GM18867 (cell line): ENCODE measurements around the gene FOXK2.
"Not testable (repeated sequence)": the region's sequence is repeated elsewhere in the genome, so short reads cannot be mapped to it uniquely, and the experiment has no call there.

Source experiments
- ATAC-seq: cut with Tn5 transposase; IDR thresholded peaks from one replicate; pipeline ENCODE4 v1.9.1; 2021; ENCODE audit warnings: mild to moderate bottlenecking, moderate library complexity; ENCODE audit not compliant: unreplicated experiment

Gene FOXK2

GRCh38 chr17:82528484-82529265, 9.1 kb downstream of the FOXK2 start:
- ATAC-seq = no peak

GRCh38 chr17:82529914-82530300, 10.4 kb downstream of the FOXK2 start:
- ATAC-seq = no peak

DNA sequence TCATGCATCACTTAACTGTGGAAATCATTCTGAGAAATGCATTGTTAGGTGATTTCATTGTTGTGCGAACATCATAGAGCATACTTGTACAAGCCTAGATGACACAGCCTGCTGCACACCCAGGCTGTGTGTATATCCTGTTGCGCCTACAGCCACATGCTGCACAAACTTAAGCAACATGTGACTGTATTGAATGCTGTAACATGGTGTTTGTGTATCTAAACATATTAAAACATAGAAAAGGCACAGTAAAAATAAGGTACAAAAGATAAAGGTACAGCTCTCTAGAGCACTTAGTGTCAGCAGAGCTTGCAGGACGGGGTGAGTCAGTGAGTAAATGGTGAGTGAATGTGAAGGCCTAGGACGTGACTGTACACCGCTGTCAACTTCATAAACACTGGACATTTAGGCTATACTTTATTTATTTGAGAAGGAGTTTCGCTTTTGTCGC, 11.9 kb downstream of the FOXK2 start:
- ATAC-seq = no peak

GRCh38 chr17:82534401-82534812, 14.9 kb downstream of the FOXK2 start:
- ATAC-seq = no peak

- ATAC-seq = no peak
Measured at GRCh38 chr17:82536512-82537201, 17.1 kb downstream of the FOXK2 start.

DNA sequence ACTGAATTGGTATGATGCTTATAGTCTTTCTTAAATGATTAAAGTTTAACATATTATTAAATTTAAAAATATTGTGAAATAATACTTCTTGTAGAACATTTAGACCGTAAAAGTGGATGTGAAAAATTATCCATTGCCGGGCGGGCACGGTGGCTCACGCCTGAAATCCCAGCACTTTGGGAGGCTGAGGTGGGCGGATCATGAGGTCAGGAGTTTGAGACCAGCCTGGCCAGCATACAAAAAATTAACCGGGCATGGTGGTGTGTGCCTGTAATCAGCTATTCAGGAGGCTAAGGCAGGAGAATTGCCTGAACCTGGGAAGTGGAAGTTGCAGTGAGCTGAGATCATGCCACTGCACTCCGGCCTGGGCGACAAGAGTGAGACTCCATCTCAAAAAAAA, 17.7 kb downstream of the FOXK2 start:
- ATAC-seq = not testable (repeated sequence)

DNA sequence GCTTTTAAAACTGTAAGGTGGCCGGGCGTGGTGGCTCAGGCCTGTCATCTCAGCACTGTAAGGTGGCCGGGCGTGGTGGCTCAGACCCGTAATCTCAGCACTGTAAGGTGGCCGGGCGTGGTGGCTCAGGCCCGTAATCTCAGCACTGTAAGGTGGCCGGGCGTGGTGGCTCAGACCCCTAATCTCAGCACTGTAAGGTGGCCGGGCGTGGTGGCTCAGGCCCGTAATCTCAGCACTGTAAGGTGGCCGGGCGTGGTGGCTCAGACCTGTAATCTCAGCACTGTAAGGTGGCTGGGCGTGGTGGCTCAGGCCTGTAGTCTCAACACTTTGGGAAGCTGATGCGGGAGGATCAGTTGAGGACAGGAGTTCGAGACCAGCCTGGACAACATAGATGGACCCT, 19.5 kb downstream of the FOXK2 start:
- not testable (repeated sequence) for ATAC-seq

- ATAC-seq = no peak
Measured at GRCh38 chr17:82542439-82542838, 22.9 kb downstream of the FOXK2 start.

DNA sequence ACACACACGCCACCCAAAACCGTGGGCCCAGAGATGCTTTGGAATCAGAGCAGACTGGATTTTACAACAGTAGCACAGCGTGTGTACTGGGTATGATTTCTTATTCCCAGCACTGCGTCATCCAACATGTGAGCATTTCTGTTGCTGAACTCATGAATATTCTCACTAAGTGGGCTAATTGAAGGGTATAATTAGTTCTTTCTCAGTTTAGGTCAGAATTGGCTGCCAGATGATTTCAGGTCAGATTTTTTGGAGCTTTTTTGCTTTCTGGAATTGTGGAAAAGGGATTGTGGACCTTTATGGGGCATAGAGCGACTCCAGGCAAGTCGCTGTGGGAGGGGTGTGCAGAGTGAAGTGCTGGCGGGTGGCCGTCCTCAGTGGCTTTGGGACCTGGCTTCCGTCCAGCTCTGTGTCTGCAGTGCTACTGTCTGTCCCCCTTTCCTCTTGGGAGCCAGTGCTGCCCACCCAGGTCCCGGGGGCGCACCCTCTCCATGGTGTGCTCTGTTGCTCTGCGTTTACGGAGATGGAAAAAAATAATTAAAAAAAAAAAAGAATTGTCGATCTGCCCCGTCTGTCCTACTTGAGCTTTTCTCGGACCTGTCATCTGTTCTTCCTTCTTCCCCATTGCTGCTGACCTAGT, 25.0 kb downstream of the FOXK2 start:
- no peak for ATAC-seq

- ATAC-seq = no peak
Measured at GRCh38 chr17:82545071-82545462, 25.5 kb downstream of the FOXK2 start.

DNA sequence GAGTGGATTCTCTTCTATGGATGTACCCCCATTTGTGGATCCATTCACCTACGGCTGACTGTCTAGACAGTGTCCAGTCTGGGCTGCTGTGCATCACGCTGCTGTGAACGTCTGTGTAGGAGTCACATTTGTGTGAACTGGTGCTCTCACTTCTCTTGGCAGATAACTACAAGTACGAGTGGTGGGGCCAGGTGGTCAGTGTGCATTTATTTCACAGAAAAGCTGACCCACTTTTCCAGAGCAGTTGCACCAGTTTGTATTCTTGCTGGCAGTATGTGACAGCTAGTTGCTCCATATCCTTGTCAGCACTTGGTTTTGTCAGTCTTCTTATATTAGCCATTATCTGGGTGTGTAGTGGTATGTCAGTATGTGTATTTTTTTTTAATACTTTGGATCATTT, 28.4 kb downstream of the FOXK2 start:
- ATAC-seq = no peak

GRCh38 chr17:82548681-82549303, 29.3 kb downstream of the FOXK2 start:
- no peak for ATAC-seq

DNA sequence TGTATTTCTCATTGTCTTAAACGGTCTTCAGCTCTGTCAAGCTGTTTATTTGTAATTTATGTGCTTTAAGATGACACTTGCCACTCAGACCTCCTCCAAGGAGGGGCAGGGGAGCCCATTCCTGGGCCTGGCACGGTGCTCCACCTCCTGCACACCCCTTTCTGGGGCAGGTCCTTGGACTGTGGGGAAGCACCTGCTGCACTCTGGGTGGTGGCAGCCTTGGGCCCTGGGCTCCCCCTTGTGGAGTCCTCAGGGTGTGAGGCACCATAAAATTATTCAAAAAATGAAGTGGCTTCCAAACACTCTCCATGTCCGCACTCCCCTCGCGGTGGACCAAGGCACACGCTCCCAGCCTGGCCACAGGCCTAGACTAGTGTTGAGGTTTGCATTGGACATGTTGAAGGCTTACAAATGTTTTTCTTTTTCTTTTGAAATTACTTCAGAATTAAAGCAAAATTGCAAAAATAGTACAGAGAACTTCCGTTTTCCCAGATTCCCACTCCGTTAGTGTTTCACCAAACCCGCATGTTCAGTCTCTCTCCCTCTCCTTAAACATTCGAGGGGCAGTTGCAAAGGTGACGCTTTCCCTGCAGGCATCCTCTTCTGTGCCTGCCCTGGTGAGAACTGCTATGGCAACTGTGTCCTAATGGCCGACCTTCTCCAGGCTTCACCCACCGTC, 32.4 kb downstream of the FOXK2 start:
- ATAC-seq = peak; percentile 68

- no peak for ATAC-seq
Measured at GRCh38 chr17:82552580-82552979, 33.0 kb downstream of the FOXK2 start.

DNA sequence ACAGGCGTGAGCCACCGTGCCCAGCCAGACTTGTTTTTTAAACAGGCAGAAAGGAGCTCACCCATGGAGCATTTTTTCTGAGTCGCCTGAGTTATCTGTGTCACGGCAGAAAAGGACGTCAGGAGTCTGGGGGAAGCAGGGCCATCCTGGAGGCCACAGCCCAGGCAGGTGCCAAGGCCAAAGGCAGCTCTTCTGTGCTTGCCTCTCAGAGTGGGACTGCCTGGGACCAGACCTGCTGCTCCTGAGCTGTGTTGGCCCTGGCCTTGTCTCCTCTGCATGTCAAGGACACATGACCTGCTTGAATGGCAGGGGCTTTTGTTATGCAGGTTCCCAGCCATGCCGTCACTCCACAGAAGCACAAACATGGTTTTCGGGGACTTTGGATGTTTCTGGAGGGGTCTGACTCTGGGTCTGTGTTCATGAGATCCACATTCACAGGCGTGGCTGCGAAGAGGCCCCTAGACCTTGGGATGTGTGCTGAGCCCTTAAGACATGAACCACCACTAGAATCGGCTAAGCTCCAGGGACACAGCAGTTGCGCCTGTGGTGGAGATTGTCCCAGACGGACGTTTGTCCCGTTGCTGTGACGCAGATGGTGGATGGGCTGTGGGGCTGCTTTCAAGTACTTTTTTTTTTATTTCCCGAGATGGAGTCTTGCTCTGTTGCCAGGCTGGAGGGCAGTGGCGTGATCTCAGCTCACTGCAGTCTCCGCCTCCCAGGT, 33.8 kb downstream of the FOXK2 start:
- no peak for ATAC-seq

DNA sequence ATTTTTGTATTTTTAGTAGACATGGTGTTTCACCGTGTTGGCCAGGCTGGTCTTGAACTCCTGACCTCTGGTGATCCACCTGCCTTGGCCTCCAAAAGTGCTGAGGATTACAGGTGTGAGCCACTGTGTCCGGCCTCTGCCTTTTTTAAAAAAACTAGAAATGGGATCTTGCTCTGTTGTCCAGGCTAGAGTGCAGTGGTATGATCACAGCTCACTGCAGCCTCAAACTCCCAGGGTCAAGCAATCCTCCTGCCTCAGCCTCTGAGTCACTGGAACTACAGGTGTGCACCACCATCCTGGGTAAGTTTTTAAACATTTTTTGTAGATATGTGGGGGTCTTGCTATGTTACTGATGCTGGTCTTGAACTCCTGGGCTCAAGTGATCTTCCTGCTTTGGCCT, 38.0 kb downstream of the FOXK2 start:
- ATAC-seq = not testable (repeated sequence)

GRCh38 chr17:82559566-82560251, 40.2 kb downstream of the FOXK2 start:
- no peak for ATAC-seq

GRCh38 chr17:82560252-82560642, 40.7 kb downstream of the FOXK2 start:
- no peak for ATAC-seq

DNA sequence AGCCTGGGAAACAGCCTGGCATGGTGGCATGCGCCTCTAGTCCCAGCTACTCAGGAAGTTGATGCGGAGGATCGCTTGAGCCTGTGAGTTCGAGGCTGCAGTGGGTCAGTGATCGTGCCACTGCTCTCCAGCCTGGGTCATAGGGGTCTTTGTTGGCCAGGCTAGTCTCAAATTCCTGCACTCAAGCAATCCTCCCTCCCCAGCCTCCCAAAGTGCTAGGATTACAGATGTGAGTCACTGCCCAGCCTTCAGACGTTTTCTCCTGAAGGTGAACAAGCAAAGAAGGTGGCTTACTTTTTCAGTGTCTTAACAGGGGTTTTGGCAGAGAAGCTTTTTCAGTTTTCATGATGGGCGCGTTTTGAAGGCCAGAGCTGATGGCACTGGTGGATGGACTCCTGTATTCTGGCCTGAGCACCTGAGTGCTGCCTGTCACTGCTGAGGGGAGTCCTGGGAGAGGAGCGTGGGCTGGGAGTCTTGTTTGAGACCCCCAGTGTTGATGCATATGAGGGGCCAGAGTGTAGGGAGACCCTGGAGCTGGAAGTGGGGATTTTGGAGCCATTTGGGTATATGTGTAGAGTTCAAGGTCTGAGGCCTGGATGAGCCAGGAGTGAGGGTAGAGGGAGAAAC, 41.4 kb downstream of the FOXK2 start:
- no peak for ATAC-seq
